Transverse colon (tissue), 4 donors: Measurements from ENCODE around the gene PLTP. TPM values are rescaled to one million over a fixed set of nuclear protein-coding genes. Genes with fewer than 3 reads are reported as not detected.

ENCODE experiments used
- DNase-seq: peaks from one replicate; pipeline ENCODE4 v3.0.0-alpha.2; 2019
- H3K27ac ChIP-seq, 4 donors: fragments of 200-600 bp; sonication (generic); 2 replicates each; pipeline ENCODE4 v1.5.1; 2016 to 2018; ENCODE audit warnings: inconsistent platforms in 4 of 4
- H3K27me3 ChIP-seq: fragments of 200-600 bp; sonication (generic); 2 replicates; pipeline ENCODE4 v1.5.1; 2017; ENCODE audit warnings: inconsistent platforms
- H3K36me3 ChIP-seq, 4 donors: fragments of 200-600 bp; sonication (generic); 2 replicates each; pipeline ENCODE4 v1.5.1; 2017 to 2019; ENCODE audit warnings: inconsistent platforms in 4 of 4
- H3K4me1 ChIP-seq, 4 donors: fragments of 200-600 bp; sonication (generic); 2 replicates each; pipeline ENCODE4 v1.5.1; 2017 to 2020; ENCODE audit warnings: inconsistent platforms in 4 of 4
- H3K4me3 ChIP-seq, 4 donors: fragments of 200-600 bp; sonication (generic); 1 replicate in 1 of 4; 2 replicates in 3 of 4; pipeline versions ENCODE4 v1.5.1 to v1.6.1; 2017 to 2019; ENCODE audit warnings: inconsistent platforms in 4 of 4
- H3K9me3 ChIP-seq, 2 donors: fragments of 200-600 bp; sonication (generic); 2 replicates each; pipeline ENCODE4 v1.5.1; 2017 to 2019; ENCODE audit warnings: inconsistent platforms in 2 of 2
- CTCF ChIP-seq, 5 experiments: fragments of 200-600 bp in 3 of 5; fragments of 450-650 bp in 2 of 5; sonication (generic) in 3 of 5; IDR thresholded peaks; 1 replicate in 2 of 5; 2 replicates in 3 of 5; pipeline ENCODE4 v1.5.1; 2016 to 2017; ENCODE audit warnings: antibody characterized with exemption in 5 of 5, inconsistent platforms in 3 of 5, mild to moderate bottlenecking in 2 of 5, moderate library complexity in 1 of 5
- EP300 ChIP-seq: sonication (generic); formaldehyde crosslinking; IDR thresholded peaks from one replicate; pipeline ENCODE4 v1.6.1; 2017; ENCODE audit warnings: antibody characterized with exemption, low read depth
- POLR2A ChIP-seq: fragments of 450-650 bp; IDR thresholded peaks from one replicate; pipeline ENCODE4 v1.6.1; 2016; ENCODE audit warnings: antibody characterized with exemption, mild to moderate bottlenecking, moderate library complexity
- POLR2AphosphoS5 ChIP-seq, 3 donors: sonication (generic); formaldehyde crosslinking; IDR thresholded peaks; one replicate each; pipeline ENCODE4 v1.6.1; 2016; ENCODE audit warnings: antibody characterized with exemption in 3 of 3
- WGBS, 2 donors: methylation state at CpG; one replicate each; pipeline ENCODE4 v1.1.5; 2018; ENCODE audit warnings: low coverage in 1 of 2; 5-methylcytosine and 5-hydroxymethylcytosine counted together
- in situ Hi-C, 4 donors: fragments of 200-750 bp; cut with MboI; loops; one replicate each; pipeline versions ENCODE4 v1.15.0 to v1.15.1; 2017; ENCODE audit warnings: low sequenced_read_pairs in 3 of 4, low pct_ligation_motif_present in 1 of 4, low pct_unique_long_range_greater_than_20kb in 1 of 4
- intact Hi-C: fragments of 100-400 bp; cut with DNase I; formaldehyde crosslinking; loops from one replicate; pipeline ENCODE4 v1.15.1; 2023; ENCODE audit warnings: low total_unique reads
- total RNA-seq, 4 donors: library from RNA; depleted of rRNA; stranded (reverse); fragments of >200 nt; gene quantifications; one replicate each; pipeline ENCODE4 v1.1.0, GENCODE V29; 2016

Gene PLTP
- total RNA-seq, 4 donors from 2014 or later: 17.7 to 79.9 (median 59.9) TPM

GRCh38 chr20:45921337-45922189 is 9.6 kb upstream of the PLTP start:
- Histone ChIP-seq H3K27me3 (no peaks in the 10 kb centered on the region), H3K9me3 (no peaks in the 10 kb centered on the region), H3K4me1 (peaks cover 4 to 51% (median 19%) of the 10 kb centered on the region in 4 donors), H3K4me3 (no peak overlapping the region), H3K27ac (peak overlapping the region in 2 of 4 donors; percentile 67 to 69), H3K36me3 (no peaks in the 10 kb centered on the region)
- 75 to 85% methylated on average over 5 to 11 of the region's 11 CpGs for WGBS, 2 donors
- intact Hi-C loops (no loop called here), in situ Hi-C loops (no loop called here)
- no peak for DNase-seq
- no peak for TF ChIP-seq EP300
- no peak for TF ChIP-seq POLR2A
- TF ChIP-seq CTCF (IDR thresholded peaks at IDR 0.05): no peak
- TF ChIP-seq POLR2AphosphoS5 (IDR thresholded peaks at IDR 0.05): no peak

GRCh38 chr20:45920462-45921336 is 8.7 kb upstream of the PLTP start:
- no peaks in the 10 kb centered on the region for H3K27me3 ChIP-seq
- DNase-seq: no peak
- peak overlapping the region; percentile 61 to 78 (median 68) for H3K27ac ChIP-seq
- H3K36me3 ChIP-seq: no peaks in the 10 kb centered on the region
- peaks cover 4 to 51% (median 19%) of the 10 kb centered on the region in 4 donors for H3K4me1 ChIP-seq
- TF ChIP-seq POLR2A (no peak), EP300 (no peak), POLR2AphosphoS5 (IDR thresholded peaks at IDR 0.05) (no peak), CTCF (IDR thresholded peaks at IDR 0.05) (no peak)
- H3K9me3 ChIP-seq: no peaks in the 10 kb centered on the region
- intact Hi-C loops: no loop called here
- no peak overlapping the region for H3K4me3 ChIP-seq
- in situ Hi-C loops: no loop called here
- 74 to 79% methylated on average over 3 to 9 of the region's 9 CpGs for WGBS, 2 donors

GRCh38 chr20:45919542-45920399 is 7.8 kb upstream of the PLTP start:
- Histone ChIP-seq H3K4me1 (peaks cover 4 to 54% (median 19%) of the 10 kb centered on the region in 4 donors), H3K9me3 (no peaks in the 10 kb centered on the region), H3K27me3 (no peaks in the 10 kb centered on the region), H3K4me3 (no peak overlapping the region), H3K27ac (peak overlapping the region; percentile 61 to 78 (median 68)), H3K36me3 (no peaks in the 10 kb centered on the region)
- in situ Hi-C loops (no loop called here), intact Hi-C loops (no loop called here)
- DNase-seq: peak; percentile 54
- 31 to 58% methylated on average over 5 to 10 of the region's 11 CpGs for WGBS, 2 donors
- no peak for TF ChIP-seq CTCF (IDR thresholded peaks at IDR 0.05)
- no peak for TF ChIP-seq POLR2A
- TF ChIP-seq POLR2AphosphoS5 (IDR thresholded peaks at IDR 0.05): no peak
- no peak for TF ChIP-seq EP300
